A673 (cell line): ENCODE results near the gene SLC26A2.

ENCODE experiments used
- CTCF ChIP-seq: fragments of 300-800, 200-600 bp; sonication (generic); conservative IDR thresholded peaks from 2 replicates; pipeline ENCODE4 v1.5.1; 2017; ENCODE audit warnings: low read depth, mild to moderate bottlenecking, antibody characterized with exemption, low read length, moderate library complexity, mixed read lengths
- EZH2 ChIP-seq: fragments of 200-600 bp; sonication (generic); IDR thresholded peaks from 2 replicates; pipeline ENCODE4 v1.6.1; 2017; ENCODE audit warnings: borderline replicate concordance, low read depth, mild to moderate bottlenecking, mixed read lengths, antibody characterized with exemption, low read length; ENCODE audit not compliant: poor library complexity, severe bottlenecking

GRCh38 chr5:150022158-150022531 lies 61.6 kb downstream of the SLC26A2 start:
- TF ChIP-seq CTCF (no peak), EZH2 (no peak)
